Measurements from ENCODE around the gene LEF1. TPM values are rescaled to one million over a fixed set of nuclear protein-coding genes. Genes with fewer than 3 reads are reported as not detected.

The LEF1 gene
- total RNA-seq, 1 donor from 2014 or later, result 4.3 TPM

DNA sequence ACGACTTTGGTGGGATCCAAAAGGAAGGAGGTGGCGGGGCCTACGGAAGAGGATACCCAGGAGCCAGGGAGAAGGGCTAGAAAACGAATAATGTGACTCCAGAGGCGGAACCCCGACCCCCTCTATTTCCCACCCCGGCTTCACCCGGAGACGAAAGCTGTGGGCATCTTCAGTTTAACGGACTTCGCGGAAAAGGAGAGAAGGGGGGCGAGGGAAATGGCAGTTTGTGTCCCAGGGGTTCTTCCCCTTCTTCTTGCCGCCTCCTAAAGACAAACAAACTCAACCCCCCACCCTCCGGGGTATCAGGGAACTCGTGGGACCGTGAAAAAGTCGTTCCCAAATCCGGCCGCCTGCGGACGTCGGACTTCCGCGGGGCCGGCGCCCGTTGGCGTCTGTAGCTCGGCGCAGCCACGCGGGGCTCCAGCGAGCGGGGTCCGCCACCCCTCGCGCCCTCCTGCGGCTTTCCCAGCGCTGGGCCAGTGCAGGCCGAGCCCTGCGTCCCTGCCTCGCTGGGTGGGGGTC lies 3.6 kb upstream of the LEF1 start:
- peaks cover 60% of the 10 kb centered on the region for H3K27me3 ChIP-seq (ENCODE audit: low read depth)
- peak; percentile 50 to 67 for ATAC-seq
- H3K27ac ChIP-seq, result peak overlapping the region; percentile 73

GRCh38 chr4:108171339-108172230 lies 2.9 kb upstream of the LEF1 start:
- DNase-seq (no peak), ATAC-seq (no peak)
- no peaks in the 10 kb centered on the region for H3K9me3 ChIP-seq
- peak overlapping the region; percentile 67 for H3K4me3 ChIP-seq
- intact Hi-C loops (cut with DNase I), result no loop called here
- no peak overlapping the region for H3K27ac ChIP-seq
- no peaks in the 10 kb centered on the region for H3K36me3 ChIP-seq
- H3K27me3 ChIP-seq (ENCODE audit: low read depth), result peaks cover 64% of the 10 kb centered on the region
- TF ChIP-seq, protein P1, sequence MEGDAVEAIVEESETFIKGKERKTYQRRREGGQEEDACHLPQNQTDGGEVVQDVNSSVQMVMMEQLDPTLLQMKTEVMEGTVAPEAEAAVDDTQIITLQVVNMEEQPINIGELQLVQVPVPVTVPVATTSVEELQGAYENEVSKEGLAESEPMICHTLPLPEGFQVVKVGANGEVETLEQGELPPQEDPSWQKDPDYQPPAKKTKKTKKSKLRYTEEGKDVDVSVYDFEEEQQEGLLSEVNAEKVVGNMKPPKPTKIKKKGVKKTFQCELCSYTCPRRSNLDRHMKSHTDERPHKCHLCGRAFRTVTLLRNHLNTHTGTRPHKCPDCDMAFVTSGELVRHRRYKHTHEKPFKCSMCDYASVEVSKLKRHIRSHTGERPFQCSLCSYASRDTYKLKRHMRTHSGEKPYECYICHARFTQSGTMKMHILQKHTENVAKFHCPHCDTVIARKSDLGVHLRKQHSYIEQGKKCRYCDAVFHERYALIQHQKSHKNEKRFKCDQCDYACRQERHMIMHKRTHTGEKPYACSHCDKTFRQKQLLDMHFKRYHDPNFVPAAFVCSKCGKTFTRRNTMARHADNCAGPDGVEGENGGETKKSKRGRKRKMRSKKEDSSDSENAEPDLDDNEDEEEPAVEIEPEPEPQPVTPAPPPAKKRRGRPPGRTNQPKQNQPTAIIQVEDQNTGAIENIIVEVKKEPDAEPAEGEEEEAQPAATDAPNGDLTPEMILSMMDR (IDR thresholded peaks at IDR 0.05), result no peak
- peaks cover 44% of the 10 kb centered on the region for H3K4me1 ChIP-seq

More for the DNA sequence above, 3.6 kb upstream of the LEF1 start:
- Histone ChIP-seq H3K9me3 (no peaks in the 10 kb centered on the region), H3K4me3 (peak overlapping the region; percentile 67), H3K36me3 (no peaks in the 10 kb centered on the region), H3K4me1 (peaks cover 40% of the 10 kb centered on the region)
- TF ChIP-seq, protein P1 (IDR thresholded peaks at IDR 0.05), result peak; percentile 28
- intact Hi-C loops (cut with DNase I), result no loop called here
- no peak for DNase-seq

GRCh38 chr4:108170631-108171338 lies 2.1 kb upstream of the LEF1 start:
- ATAC-seq, result no peak
- intact Hi-C loops (cut with DNase I), result no loop called here
- H3K36me3 ChIP-seq, result no peaks in the 10 kb centered on the region
- peaks cover 48% of the 10 kb centered on the region for H3K4me1 ChIP-seq
- peaks cover 70% of the 10 kb centered on the region for H3K27me3 ChIP-seq (ENCODE audit: low read depth)
- no peak for DNase-seq
- TF ChIP-seq, protein P1 (IDR thresholded peaks at IDR 0.05), result no peak
- no peak overlapping the region for H3K4me3 ChIP-seq
- no peaks in the 10 kb centered on the region for H3K9me3 ChIP-seq
- H3K27ac ChIP-seq, result no peak overlapping the region

DNA sequence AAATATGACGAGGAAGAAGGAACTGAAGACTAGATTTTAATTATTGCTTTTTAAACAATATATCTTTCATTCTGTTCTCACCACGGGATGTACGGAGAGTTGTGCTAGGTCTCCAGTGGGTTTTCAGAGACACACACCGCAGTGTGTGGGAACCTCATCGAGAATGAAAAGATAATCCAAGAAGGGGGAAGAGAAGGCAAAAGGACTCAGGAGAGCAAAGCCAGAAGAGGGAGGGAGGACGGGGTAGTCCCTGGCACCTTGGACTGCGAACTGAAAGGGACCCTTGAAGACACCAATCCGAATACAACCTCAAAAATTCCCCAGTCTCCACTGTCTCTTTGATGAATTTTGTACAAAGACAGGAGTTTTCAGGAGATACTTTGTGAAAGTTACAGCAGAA lies 932 bp upstream of the LEF1 start:
- H3K4me3 ChIP-seq, result no peak overlapping the region

DNA sequence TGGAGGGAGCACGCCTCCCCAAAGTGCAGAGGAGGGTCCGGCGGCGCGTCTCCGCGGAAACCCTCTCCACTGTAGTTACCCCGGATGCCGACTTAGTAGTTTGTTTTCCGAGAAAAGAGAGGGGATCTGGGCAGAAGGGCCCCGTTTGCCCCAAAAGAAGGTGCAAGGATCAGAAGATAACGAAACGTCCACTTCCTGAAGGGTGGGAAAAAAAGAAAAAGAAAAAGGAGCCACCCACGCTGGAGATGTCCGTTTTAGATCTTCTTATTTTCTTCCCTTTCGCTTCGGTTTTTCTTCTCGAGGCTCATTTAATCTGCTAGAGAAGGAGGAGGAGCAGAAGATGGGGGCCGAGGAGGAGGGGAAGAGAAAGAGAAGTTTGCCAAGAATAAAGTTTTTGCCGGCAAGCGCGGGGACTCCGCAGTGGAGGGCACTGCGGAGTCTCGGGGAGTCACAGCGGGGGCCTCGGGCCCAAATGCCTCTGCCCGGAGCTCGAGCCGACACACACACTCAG lies 517 bp downstream of the LEF1 start:
- peaks cover 40% of the 10 kb centered on the region for H3K4me1 ChIP-seq
- no peaks in the 10 kb centered on the region for H3K9me3 ChIP-seq
- H3K4me3 ChIP-seq, result peak overlapping the region; percentile 65
- H3K36me3 ChIP-seq, result no peaks in the 10 kb centered on the region
- peaks cover 79% of the 10 kb centered on the region for H3K27me3 ChIP-seq (ENCODE audit: low read depth)
- no peak for DNase-seq
- intact Hi-C loops (cut with DNase I), result no loop called here
- TF ChIP-seq, protein P1 (IDR thresholded peaks at IDR 0.05), result no peak
- peak in 1 of 2 donors; percentile 3 for ATAC-seq
- H3K27ac ChIP-seq, result no peak overlapping the region

More for the DNA sequence above, 932 bp upstream of the LEF1 start:
- Histone ChIP-seq H3K9me3 (no peaks in the 10 kb centered on the region), H3K27me3 (ENCODE audit: low read depth) (peaks cover 74% of the 10 kb centered on the region), H3K27ac (no peak overlapping the region), H3K36me3 (no peaks in the 10 kb centered on the region), H3K4me1 (peaks cover 48% of the 10 kb centered on the region)
- DNase-seq (no peak), ATAC-seq (no peak)
- TF ChIP-seq, protein P1 (IDR thresholded peaks at IDR 0.05), result no peak
- intact Hi-C loops (cut with DNase I), result no loop called here
